Prostate gland (tissue), 2 donors: ENCODE measurements around the gene TTLL5. TPM values are rescaled to one million over a fixed set of nuclear protein-coding genes. Genes with fewer than 3 reads are reported as not detected.
"Not testable (repeated sequence)": the region's sequence is repeated elsewhere in the genome, so short reads cannot be mapped to it uniquely, and the experiment has no call there.

Experiments used
- DNase-seq: peaks from one replicate; pipeline ENCODE4 v3.0.0-alpha.2; 2019; ENCODE audit warnings: low spot score
- H3K27ac ChIP-seq, 2 donors: fragments of 200-600 bp; sonication (generic); 2 replicates each; pipeline ENCODE4 v1.5.1; 2017 to 2019
- H3K27me3 ChIP-seq: fragments of 200-600 bp; sonication (generic); replicated peaks from 2 replicates; pipeline ENCODE4 v1.5.1; 2019; ENCODE audit not compliant: insufficient read depth
- H3K36me3 ChIP-seq, 2 donors: fragments of 200-600 bp; sonication (generic); 1 replicate in 1 of 2; 2 replicates in 1 of 2; pipeline versions ENCODE4 v1.5.1 to v1.8.1; 2017 to 2019
- H3K4me1 ChIP-seq: fragments of 200-600 bp; sonication (generic); replicated peaks from 2 replicates; pipeline ENCODE4 v1.5.1; 2019
- H3K4me3 ChIP-seq, 2 donors: fragments of 200-600 bp; sonication (generic); 2 replicates each; pipeline ENCODE4 v1.5.1; 2017 to 2019
- H3K9me3 ChIP-seq: fragments of 200-600 bp; sonication (generic); 2 replicates; pipeline ENCODE4 v1.5.1; 2017
- POLR2A ChIP-seq: fragments of 450-650 bp; IDR thresholded peaks from one replicate; pipeline ENCODE4 v1.6.1; 2016; ENCODE audit warnings: antibody characterized with exemption, mild to moderate bottlenecking
- POLR2AphosphoS5 ChIP-seq: sonication (generic); formaldehyde crosslinking; IDR thresholded peaks from one replicate; pipeline ENCODE4 v1.6.1; 2017; ENCODE audit warnings: antibody characterized with exemption
- WGBS: methylation state at CpG from one replicate; pipeline ENCODE4 v1.1.5; 2018; 5-methylcytosine and 5-hydroxymethylcytosine counted together
- intact Hi-C: fragments of 100-400 bp; cut with DNase I; formaldehyde crosslinking; loops from one replicate; pipeline ENCODE4 v1.14.2; 2022
- total RNA-seq, 2 donors: library from RNA; depleted of rRNA; stranded (reverse); fragments of >200 nt; gene quantifications; one replicate each; pipeline ENCODE4 v1.1.0, GENCODE V29; 2016
- TF ChIP-seq, protein P1 (sequence below), 4 experiments: fragments of 200-600 bp in 2 of 4; fragments of 450-650 bp in 2 of 4; sonication (generic) in 2 of 4; IDR thresholded peaks; 1 replicate in 3 of 4; 2 replicates in 1 of 4; pipeline ENCODE4 v1.5.1; 2016 to 2019; ENCODE audit warnings: antibody characterized with exemption in 4 of 4, mild to moderate bottlenecking in 2 of 4, moderate library complexity in 2 of 4

TTLL5 gene
- total RNA-seq, 2 donors from 2014 or later = 40.3 to 46.2 TPM

DNA sequence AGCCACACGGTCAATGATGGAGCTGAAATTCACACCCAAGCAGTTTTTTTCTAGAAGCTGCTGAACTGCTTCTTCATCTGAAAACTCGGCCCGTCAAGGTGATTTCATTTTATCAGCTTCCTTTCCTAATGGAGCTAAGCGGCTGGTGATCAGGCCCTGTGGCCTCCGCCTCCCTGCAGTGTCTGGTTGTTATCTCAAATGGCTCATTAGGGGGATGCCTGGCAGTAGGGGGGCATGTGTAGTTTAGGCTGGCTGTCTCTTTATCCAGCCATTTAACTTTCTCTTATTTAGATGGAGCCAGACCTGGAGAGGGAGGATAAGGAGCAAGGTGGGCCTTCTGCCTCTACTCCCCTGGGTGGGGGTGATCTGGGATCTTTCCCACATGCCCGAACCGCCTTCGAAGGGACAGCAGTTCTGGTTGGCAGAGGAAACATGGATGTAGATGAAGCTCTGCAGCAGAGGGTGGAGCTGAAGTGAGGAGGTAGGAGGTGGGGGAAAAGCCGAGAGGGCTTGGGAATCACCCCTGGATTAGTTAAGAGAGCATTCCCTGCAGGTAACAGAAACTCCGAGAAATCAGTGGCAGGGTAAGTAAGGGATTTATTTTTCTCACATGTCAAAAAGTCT, 256.4 kb downstream of the TTLL5 start:
- no peak for TF ChIP-seq POLR2A
- no peak for TF ChIP-seq POLR2AphosphoS5
- TF ChIP-seq, protein P1, sequence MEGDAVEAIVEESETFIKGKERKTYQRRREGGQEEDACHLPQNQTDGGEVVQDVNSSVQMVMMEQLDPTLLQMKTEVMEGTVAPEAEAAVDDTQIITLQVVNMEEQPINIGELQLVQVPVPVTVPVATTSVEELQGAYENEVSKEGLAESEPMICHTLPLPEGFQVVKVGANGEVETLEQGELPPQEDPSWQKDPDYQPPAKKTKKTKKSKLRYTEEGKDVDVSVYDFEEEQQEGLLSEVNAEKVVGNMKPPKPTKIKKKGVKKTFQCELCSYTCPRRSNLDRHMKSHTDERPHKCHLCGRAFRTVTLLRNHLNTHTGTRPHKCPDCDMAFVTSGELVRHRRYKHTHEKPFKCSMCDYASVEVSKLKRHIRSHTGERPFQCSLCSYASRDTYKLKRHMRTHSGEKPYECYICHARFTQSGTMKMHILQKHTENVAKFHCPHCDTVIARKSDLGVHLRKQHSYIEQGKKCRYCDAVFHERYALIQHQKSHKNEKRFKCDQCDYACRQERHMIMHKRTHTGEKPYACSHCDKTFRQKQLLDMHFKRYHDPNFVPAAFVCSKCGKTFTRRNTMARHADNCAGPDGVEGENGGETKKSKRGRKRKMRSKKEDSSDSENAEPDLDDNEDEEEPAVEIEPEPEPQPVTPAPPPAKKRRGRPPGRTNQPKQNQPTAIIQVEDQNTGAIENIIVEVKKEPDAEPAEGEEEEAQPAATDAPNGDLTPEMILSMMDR (IDR thresholded peaks at IDR 0.05) = no peak
- 80% methylated on average over 10 of the region's 10 CpGs for WGBS
- intact Hi-C loops = no loop called here
- no peaks in the 10 kb centered on the region for H3K27me3 ChIP-seq
- no peak overlapping the region for H3K4me3 ChIP-seq
- H3K4me1 ChIP-seq = no peaks in the 10 kb centered on the region
- no peak for DNase-seq
- H3K9me3 ChIP-seq = no peaks in the 10 kb centered on the region
- H3K27ac ChIP-seq = no peak overlapping the region
- H3K36me3 ChIP-seq = peaks cover 0 to 2% of the 10 kb centered on the region in 2 donors

- 58% methylated on average over 1 of the region's 1 CpG for WGBS
- intact Hi-C loops = no loop called here
Observed at GRCh38 chr14:75917946-75918335, 256.9 kb downstream of the TTLL5 start.

DNA sequence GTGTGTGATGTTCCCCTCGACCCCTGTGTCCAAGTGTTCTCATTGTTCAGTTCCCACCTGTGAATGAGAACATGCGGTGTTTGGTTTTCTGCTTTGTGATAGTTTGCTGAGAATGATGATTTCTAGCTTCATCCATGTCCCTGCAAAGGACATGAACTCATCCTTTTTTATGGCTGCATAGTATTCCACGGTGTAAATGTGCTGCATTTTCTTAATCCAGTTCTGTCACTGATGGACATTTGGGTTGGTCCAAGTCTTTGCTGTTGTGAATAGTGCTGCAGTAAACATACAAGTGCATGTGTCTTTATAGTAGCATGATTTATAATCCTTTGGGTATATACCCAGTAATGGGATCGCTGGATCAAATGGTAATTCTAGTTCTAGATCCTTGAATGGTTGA, 259.4 kb downstream of the TTLL5 start:
- H3K4me1 ChIP-seq, H3K9me3 ChIP-seq, H3K4me3 ChIP-seq, intact Hi-C loops, H3K27me3 ChIP-seq, H3K27ac ChIP-seq, H3K36me3 ChIP-seq, DNase-seq: not testable (repeated sequence)
- 100% methylated on average over 4 of the region's 4 CpGs for WGBS

More at GRCh38 chr14:75917946-75918335, 256.9 kb downstream of the TTLL5 start:
- no peak for DNase-seq
- no peak for TF ChIP-seq POLR2AphosphoS5
- no peak for TF ChIP-seq POLR2A
- TF ChIP-seq, protein P1 (IDR thresholded peaks at IDR 0.05) = no peak
- Histone ChIP-seq H3K4me1 (no peaks in the 10 kb centered on the region), H3K36me3 (peaks cover 0 to 2% of the 10 kb centered on the region in 2 donors), H3K4me3 (no peak overlapping the region), H3K27ac (no peak overlapping the region), H3K9me3 (no peaks in the 10 kb centered on the region), H3K27me3 (no peaks in the 10 kb centered on the region)

DNA sequence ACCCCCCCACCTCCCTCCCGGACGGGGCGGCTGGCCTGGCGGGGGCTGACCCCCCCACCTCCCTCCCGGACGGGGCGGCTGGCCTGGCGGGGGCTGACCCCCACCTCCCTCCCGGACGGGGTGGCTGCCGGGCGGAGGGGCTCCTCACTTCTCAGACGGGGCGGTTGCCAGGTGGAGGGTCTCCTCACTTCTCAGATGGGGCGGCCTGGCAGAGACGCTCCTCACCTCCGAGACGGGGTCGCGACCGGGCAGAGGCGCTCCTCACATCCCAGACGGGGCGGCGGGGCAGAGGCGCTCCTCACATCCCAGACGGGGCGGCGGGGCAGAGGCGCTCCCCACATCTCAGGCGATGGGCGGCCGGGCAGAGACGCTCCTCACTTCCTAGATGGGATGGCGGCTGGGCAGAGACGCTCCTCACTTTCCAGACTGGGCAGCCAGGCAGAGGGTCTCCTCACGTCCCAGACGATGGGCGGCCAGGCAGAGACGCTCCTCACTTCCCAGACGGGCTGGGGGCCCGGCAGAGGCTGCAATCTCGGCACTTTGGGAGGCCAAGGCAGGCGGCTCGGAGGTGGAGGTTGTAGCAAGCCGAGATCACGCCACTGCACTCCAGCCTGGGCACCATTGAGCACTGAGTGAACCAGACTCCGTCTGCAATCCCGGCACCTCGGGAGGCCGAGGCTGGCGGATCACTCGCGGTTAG, 264.2 kb downstream of the TTLL5 start:
- H3K27ac ChIP-seq, DNase-seq, H3K4me1 ChIP-seq, H3K27me3 ChIP-seq, H3K9me3 ChIP-seq, H3K4me3 ChIP-seq, H3K36me3 ChIP-seq, intact Hi-C loops: not testable (repeated sequence)
- 98% methylated on average over 11 of the region's 54 CpGs for WGBS

DNA sequence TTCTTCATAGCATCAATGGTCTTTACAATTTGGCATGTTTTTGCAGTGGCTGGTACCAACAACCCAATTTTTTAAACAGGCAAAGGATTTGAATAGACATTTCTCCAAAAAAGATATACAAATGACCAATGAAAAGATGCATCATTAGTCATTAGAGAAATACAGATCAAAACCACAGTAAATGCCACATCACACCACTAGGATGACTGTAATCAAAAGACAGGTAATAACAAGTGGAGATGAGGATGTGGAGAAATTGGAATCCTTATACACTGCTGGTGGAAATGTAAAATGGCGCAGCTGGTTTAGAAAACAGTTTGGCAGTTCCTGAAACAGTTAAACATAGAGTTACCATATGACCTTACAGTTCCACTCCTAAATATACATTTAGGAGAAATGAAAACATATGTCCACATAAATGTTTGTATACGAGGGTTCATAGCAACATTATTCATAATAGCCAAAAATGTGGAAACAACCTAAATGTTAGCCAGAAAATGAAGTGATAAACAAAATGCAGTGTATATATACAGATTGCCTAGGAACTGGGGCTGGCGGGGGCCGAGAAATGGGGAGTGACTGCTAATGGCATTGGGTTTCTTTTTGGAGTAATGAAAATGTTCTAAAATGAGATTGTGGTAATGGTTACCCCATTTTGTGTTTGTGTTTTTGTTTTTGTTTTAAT, 265.5 kb downstream of the TTLL5 start:
- H3K4me1 ChIP-seq = no peaks in the 10 kb centered on the region
- no peak overlapping the region for H3K27ac ChIP-seq
- H3K27me3 ChIP-seq = no peaks in the 10 kb centered on the region
- DNase-seq = no peak
- TF ChIP-seq POLR2AphosphoS5 (no peak), POLR2A (no peak)
- TF ChIP-seq, protein P1 (IDR thresholded peaks at IDR 0.05) = no peak
- WGBS = 97% methylated on average over 4 of the region's 4 CpGs
- intact Hi-C loops = no loop called here
- H3K36me3 ChIP-seq = no peaks in the 10 kb centered on the region
- no peaks in the 10 kb centered on the region for H3K9me3 ChIP-seq
- H3K4me3 ChIP-seq = no peak overlapping the region
